Gastrocnemius medialis (tissue), 4 donors: ENCODE results near the gene SLC2A5.

Experiments
- POLR2A ChIP-seq, 2 donors: fragments of 450-650 bp; IDR thresholded peaks; one replicate each; pipeline ENCODE4 v1.6.1; 2017; ENCODE audit warnings: antibody characterized with exemption in 2 of 2, mild to moderate bottlenecking in 2 of 2, moderate library complexity in 2 of 2
- TF ChIP-seq, protein P1 (sequence below), 5 experiments: fragments of 450-650 bp in 3 of 5; fragments of 200-600 bp in 2 of 5; sonication (generic) in 2 of 5; IDR thresholded peaks in 4 of 5; conservative IDR thresholded peaks in 1 of 5; 1 replicate in 4 of 5; 2 replicates in 1 of 5; pipeline ENCODE4 v1.5.1; 2016 to 2019; ENCODE audit warnings: antibody characterized with exemption in 5 of 5, mild to moderate bottlenecking in 3 of 5, moderate library complexity in 3 of 5

- TF ChIP-seq, protein P1, sequence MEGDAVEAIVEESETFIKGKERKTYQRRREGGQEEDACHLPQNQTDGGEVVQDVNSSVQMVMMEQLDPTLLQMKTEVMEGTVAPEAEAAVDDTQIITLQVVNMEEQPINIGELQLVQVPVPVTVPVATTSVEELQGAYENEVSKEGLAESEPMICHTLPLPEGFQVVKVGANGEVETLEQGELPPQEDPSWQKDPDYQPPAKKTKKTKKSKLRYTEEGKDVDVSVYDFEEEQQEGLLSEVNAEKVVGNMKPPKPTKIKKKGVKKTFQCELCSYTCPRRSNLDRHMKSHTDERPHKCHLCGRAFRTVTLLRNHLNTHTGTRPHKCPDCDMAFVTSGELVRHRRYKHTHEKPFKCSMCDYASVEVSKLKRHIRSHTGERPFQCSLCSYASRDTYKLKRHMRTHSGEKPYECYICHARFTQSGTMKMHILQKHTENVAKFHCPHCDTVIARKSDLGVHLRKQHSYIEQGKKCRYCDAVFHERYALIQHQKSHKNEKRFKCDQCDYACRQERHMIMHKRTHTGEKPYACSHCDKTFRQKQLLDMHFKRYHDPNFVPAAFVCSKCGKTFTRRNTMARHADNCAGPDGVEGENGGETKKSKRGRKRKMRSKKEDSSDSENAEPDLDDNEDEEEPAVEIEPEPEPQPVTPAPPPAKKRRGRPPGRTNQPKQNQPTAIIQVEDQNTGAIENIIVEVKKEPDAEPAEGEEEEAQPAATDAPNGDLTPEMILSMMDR (IDR thresholded peaks at IDR 0.05 in 4 of 5, conservative IDR thresholded peaks at IDR 0.05 in 1 of 5), result no peak
- no peak for TF ChIP-seq POLR2A (IDR thresholded peaks at IDR 0.05)
These were observed 37.8 kb downstream of the SLC2A5 start for GRCh38 chr1:9031484-9032259.
